ENCODE results near the gene BTN1A1. TPM values are rescaled to one million over a fixed set of nuclear protein-coding genes. Genes with fewer than 3 reads are reported as not detected.

The BTN1A1 gene
- total RNA-seq, 1 donor from 2014 or later: not detected

GRCh38 chr6:26520237-26520849 is 20.2 kb downstream of the BTN1A1 start:
- H3K27me3 Mint-ChIP-seq (ENCODE audit: low read depth, unreplicated experiment): no peaks in the 10 kb centered on the region
- no peaks in the 10 kb centered on the region for H3K36me3 Mint-ChIP-seq (ENCODE audit: low read depth, unreplicated experiment)
- no peaks in the 10 kb centered on the region for H3K9me3 Mint-ChIP-seq (ENCODE audit: unreplicated experiment)
- H3K27me3 ChIP-seq (ENCODE audit: insufficient read depth, low read length): no peaks in the 10 kb centered on the region
- DNase-seq (ENCODE audit: low read depth) (peak; percentile 51), FAIRE-seq (no peak)
- H3K4me3 Mint-ChIP-seq (ENCODE audit: unreplicated experiment): peak overlapping the region; percentile 79
- peaks cover 14% of the 10 kb centered on the region for H3K4me1 Mint-ChIP-seq (ENCODE audit: low read depth, unreplicated experiment)
- peak overlapping the region; percentile 87 for H3K27ac Mint-ChIP-seq (ENCODE audit: unreplicated experiment)
- H3K9me3 ChIP-seq (ENCODE audit: insufficient read depth, low read depth, low read length): no peaks in the 10 kb centered on the region
- H4K20me1 ChIP-seq (ENCODE audit: insufficient read depth, low read length): no peaks in the 10 kb centered on the region
- H3K4me2 ChIP-seq (ENCODE audit: low read length): peak overlapping the region; percentile 83
- no peaks in the 10 kb centered on the region for H3K4me1 ChIP-seq (ENCODE audit: insufficient read depth, low read length)
- TF ChIP-seq EZH2 (IDR thresholded peaks at IDR 0.05; ENCODE audit: insufficient read depth, low read length): no peak
- no peak for TF ChIP-seq CTCF (IDR thresholded peaks at IDR 0.05; ENCODE audit: insufficient read depth, low read depth, low read length)
- H3K79me2 ChIP-seq (ENCODE audit: insufficient read depth, low read length): no peaks in the 10 kb centered on the region
- peak overlapping the region; percentile 90 for H2AFZ ChIP-seq (ENCODE audit: low read depth, low read length)
- H3K27ac ChIP-seq (ENCODE audit: low read depth, low read length): peak overlapping the region; percentile 75
- H3K36me3 ChIP-seq (ENCODE audit: insufficient read depth, low read length): no peaks in the 10 kb centered on the region
- peak overlapping the region; percentile 56 for H3K4me3 ChIP-seq (ENCODE audit: insufficient read depth, low read depth, low read length)
- peak overlapping the region; percentile 58 for H3K9ac ChIP-seq (ENCODE audit: low read length)

GRCh38 chr6:26520850-26521599 is 20.9 kb downstream of the BTN1A1 start:
- H3K4me3 Mint-ChIP-seq (ENCODE audit: unreplicated experiment): peak overlapping the region; percentile 83
- Histone ChIP-seq H3K4me1 (ENCODE audit: insufficient read depth, low read length) (no peaks in the 10 kb centered on the region), H3K27me3 (ENCODE audit: insufficient read depth, low read length) (no peaks in the 10 kb centered on the region), H3K4me3 (ENCODE audit: insufficient read depth, low read depth, low read length) (peak overlapping the region; percentile 65), H4K20me1 (ENCODE audit: insufficient read depth, low read length) (no peaks in the 10 kb centered on the region), H3K9me3 (ENCODE audit: insufficient read depth, low read depth, low read length) (no peaks in the 10 kb centered on the region), H2AFZ (ENCODE audit: low read depth, low read length) (peak overlapping the region; percentile 100), H3K4me2 (ENCODE audit: low read length) (peak overlapping the region; percentile 84), H3K36me3 (ENCODE audit: insufficient read depth, low read length) (no peaks in the 10 kb centered on the region), H3K79me2 (ENCODE audit: insufficient read depth, low read length) (no peaks in the 10 kb centered on the region), H3K27ac (ENCODE audit: low read depth, low read length) (peak overlapping the region; percentile 75), H3K9ac (ENCODE audit: low read length) (peak overlapping the region; percentile 79)
- H3K36me3 Mint-ChIP-seq (ENCODE audit: low read depth, unreplicated experiment): no peaks in the 10 kb centered on the region
- no peaks in the 10 kb centered on the region for H3K9me3 Mint-ChIP-seq (ENCODE audit: unreplicated experiment)
- H3K27me3 Mint-ChIP-seq (ENCODE audit: low read depth, unreplicated experiment): no peaks in the 10 kb centered on the region
- DNase-seq (ENCODE audit: low read depth): peak; percentile 70
- peak overlapping the region; percentile 78 for H3K27ac Mint-ChIP-seq (ENCODE audit: unreplicated experiment)
- TF ChIP-seq EZH2 (IDR thresholded peaks at IDR 0.05; ENCODE audit: insufficient read depth, low read length): no peak
- no peak for TF ChIP-seq CTCF (IDR thresholded peaks at IDR 0.05; ENCODE audit: insufficient read depth, low read depth, low read length)
- H3K4me1 Mint-ChIP-seq (ENCODE audit: low read depth, unreplicated experiment): peaks cover 14% of the 10 kb centered on the region
- no peak for FAIRE-seq

Data from astrocyte (in vitro differentiated cells and primary cell).